Lower lobe of right lung (tissue), 2 donors: ENCODE results near the gene DUS3L. TPM values are rescaled to one million over a fixed set of nuclear protein-coding genes. Genes with fewer than 3 reads are reported as not detected.

Source experiments
- ATAC-seq, 2 donors: fragments of 200-7000 bp; cut with Tn5 transposase; one replicate each; pipeline ENCODE4 v1.9.1; 2020 to 2022; ENCODE audit warnings: mild to moderate bottlenecking in 2 of 2, moderate library complexity in 2 of 2
- DNase-seq: peaks from one replicate; pipeline ENCODE4 v3.0.0-alpha.2; 2020
- H3K27ac ChIP-seq: fragments of 200-600 bp; one replicate; pipeline ENCODE4 v1.8.0; 2022
- H3K27me3 ChIP-seq: fragments of 200-600 bp; one replicate; pipeline ENCODE4 v1.8.0; 2022; ENCODE audit warnings: low read depth
- H3K36me3 ChIP-seq: fragments of 200-600 bp; one replicate; pipeline ENCODE4 v1.8.0; 2022; ENCODE audit warnings: mild to moderate bottlenecking
- H3K4me1 ChIP-seq: fragments of 200-600 bp; one replicate; pipeline ENCODE4 v1.8.0; 2022
- H3K4me3 ChIP-seq: fragments of 200-600 bp; one replicate; pipeline ENCODE4 v1.8.0; 2022; ENCODE audit warnings: mild to moderate bottlenecking
- H3K9me3 ChIP-seq: fragments of 200-600 bp; one replicate; pipeline ENCODE4 v1.8.0; 2022
- intact Hi-C: fragments of 100-400 bp; cut with DNase I; formaldehyde crosslinking; loops from one replicate; pipeline ENCODE4 v1.11.0; 2022
- total RNA-seq: library from RNA; stranded (reverse); fragmentation: NEBNext Ultra II Directional; extraction: Animal tissue kit (Norgen Biotek cat#: 25700); gene quantifications from one replicate; pipeline ENCODE4 v1.2.1, GENCODE V29; 2021
- TF ChIP-seq, protein P1 (sequence below): fragments of 200-600 bp; IDR thresholded peaks from one replicate; pipeline ENCODE4 v1.8.0; 2022; ENCODE audit warnings: antibody characterized with exemption, mild to moderate bottlenecking
- donor health status: DM: no; HTN: yes; CAD: no; lungs with severe emphysema.

DUS3L gene
- total RNA-seq, 1 donor from 2014 or later, result 24.3 TPM

- Histone ChIP-seq H3K36me3 (no peaks in the 10 kb centered on the region), H3K4me1 (peaks cover 15% of the 10 kb centered on the region), H3K9me3 (no peaks in the 10 kb centered on the region), H3K27me3 (peaks cover 53% of the 10 kb centered on the region), H3K4me3 (no peak overlapping the region), H3K27ac (no peak overlapping the region)
- no peak for ATAC-seq
- no peak for DNase-seq
- intact Hi-C loops, result no loop called here
- TF ChIP-seq, protein P1, sequence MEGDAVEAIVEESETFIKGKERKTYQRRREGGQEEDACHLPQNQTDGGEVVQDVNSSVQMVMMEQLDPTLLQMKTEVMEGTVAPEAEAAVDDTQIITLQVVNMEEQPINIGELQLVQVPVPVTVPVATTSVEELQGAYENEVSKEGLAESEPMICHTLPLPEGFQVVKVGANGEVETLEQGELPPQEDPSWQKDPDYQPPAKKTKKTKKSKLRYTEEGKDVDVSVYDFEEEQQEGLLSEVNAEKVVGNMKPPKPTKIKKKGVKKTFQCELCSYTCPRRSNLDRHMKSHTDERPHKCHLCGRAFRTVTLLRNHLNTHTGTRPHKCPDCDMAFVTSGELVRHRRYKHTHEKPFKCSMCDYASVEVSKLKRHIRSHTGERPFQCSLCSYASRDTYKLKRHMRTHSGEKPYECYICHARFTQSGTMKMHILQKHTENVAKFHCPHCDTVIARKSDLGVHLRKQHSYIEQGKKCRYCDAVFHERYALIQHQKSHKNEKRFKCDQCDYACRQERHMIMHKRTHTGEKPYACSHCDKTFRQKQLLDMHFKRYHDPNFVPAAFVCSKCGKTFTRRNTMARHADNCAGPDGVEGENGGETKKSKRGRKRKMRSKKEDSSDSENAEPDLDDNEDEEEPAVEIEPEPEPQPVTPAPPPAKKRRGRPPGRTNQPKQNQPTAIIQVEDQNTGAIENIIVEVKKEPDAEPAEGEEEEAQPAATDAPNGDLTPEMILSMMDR, result no peak
Measured at GRCh38 chr19:5800361-5801270, 9.7 kb upstream of the DUS3L start.

DNA sequence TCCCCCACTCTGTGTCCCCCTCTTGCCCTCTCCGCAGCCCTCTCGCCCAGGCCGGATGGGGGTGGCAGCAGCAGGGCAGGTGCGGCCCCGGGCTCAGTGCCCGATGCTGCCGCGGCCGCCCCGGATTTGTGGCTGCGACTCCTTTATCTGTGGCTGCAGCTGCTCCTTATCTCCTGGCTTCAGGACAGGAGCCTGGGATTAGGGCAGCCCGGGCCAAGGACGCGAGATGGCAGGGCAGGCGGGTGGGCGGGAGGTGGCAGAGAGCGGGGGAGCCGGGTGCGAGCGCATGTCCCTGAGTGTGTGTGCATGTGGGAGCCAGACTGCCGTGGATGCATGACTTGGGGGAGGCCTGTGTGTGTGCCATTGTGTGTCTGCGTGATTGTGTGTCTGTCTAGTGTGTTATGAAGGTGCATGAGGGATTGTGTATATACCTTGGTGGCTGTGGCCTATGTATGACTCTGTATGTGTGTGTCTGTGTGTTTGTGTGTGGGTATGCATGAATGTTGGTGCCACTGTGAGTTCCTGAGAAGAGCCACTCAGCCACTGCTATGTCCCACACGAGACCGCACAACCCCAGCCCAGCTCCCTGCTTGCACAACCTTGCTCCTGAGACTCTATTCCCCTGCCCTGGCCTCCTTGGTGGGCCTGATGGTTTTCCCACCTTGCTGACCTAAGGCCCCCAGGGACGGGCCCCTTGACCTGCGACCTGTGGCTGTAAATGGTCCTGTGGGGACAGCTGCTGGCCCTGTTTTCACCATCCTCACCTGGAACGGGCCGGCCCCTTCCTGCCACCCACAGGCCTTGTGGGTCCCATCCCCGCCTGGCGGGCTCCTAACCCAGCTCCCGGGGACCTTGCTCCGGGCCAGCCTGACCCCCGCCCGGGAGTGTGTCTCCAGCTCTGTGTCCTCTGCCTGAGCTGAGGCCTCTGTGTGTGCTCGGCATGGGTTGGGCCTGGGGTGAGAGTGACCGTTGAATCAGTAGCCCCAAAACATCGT is 8.6 kb upstream of the DUS3L start:
- Histone ChIP-seq H3K36me3 (no peaks in the 10 kb centered on the region), H3K27ac (no peak overlapping the region), H3K4me3 (no peak overlapping the region), H3K27me3 (peaks cover 49% of the 10 kb centered on the region), H3K4me1 (peaks cover 14% of the 10 kb centered on the region), H3K9me3 (no peaks in the 10 kb centered on the region)
- DNase-seq (no peak), ATAC-seq (no peak)
- intact Hi-C loops, result no loop called here
- TF ChIP-seq, protein P1, result no peak

GRCh38 chr19:5798244-5798643 is 7.3 kb upstream of the DUS3L start:
- Histone ChIP-seq H3K4me1 (peaks cover 2% of the 10 kb centered on the region), H3K9me3 (no peaks in the 10 kb centered on the region), H3K27me3 (peaks cover 36% of the 10 kb centered on the region), H3K4me3 (no peak overlapping the region), H3K27ac (no peak overlapping the region), H3K36me3 (no peaks in the 10 kb centered on the region)
- TF ChIP-seq, protein P1, result no peak
- ATAC-seq (no peak), DNase-seq (no peak)
- intact Hi-C loops, result no loop called here

- TF ChIP-seq, protein P1, result no peak
- Histone ChIP-seq H3K4me1 (no peaks in the 10 kb centered on the region), H3K4me3 (no peak overlapping the region), H3K36me3 (no peaks in the 10 kb centered on the region), H3K27me3 (peaks cover 13% of the 10 kb centered on the region), H3K27ac (no peak overlapping the region), H3K9me3 (no peaks in the 10 kb centered on the region)
- intact Hi-C loops, result no loop called here
- DNase-seq (no peak), ATAC-seq (no peak)
Measured at GRCh38 chr19:5795382-5795919, 4.5 kb upstream of the DUS3L start.

- no peak for ATAC-seq
- TF ChIP-seq, protein P1, result no peak
- Histone ChIP-seq H3K27ac (no peak overlapping the region), H3K27me3 (no peaks in the 10 kb centered on the region), H3K36me3 (peaks cover 20% of the 10 kb centered on the region), H3K9me3 (no peaks in the 10 kb centered on the region), H3K4me1 (peaks cover 9% of the 10 kb centered on the region), H3K4me3 (no peak overlapping the region)
- intact Hi-C loops, result no loop called here
- no peak for DNase-seq
Measured at GRCh38 chr19:5793188-5793587, 2.2 kb upstream of the DUS3L start.
